NT2/D1 (cell line): ENCODE results near the gene CAPZB.

Source experiments
- YY1 ChIP-seq: IDR thresholded peaks from 2 replicates; pipeline ENCODE4 v1.6.1; 2011; ENCODE audit not compliant: insufficient read length, insufficient read depth
- ZNF274 ChIP-seq: IDR thresholded peaks from 2 replicates; pipeline ENCODE4 v1.6.1; 2011; ENCODE audit warnings: mild to moderate bottlenecking, low read depth, low read length

- no peak for TF ChIP-seq ZNF274
- TF ChIP-seq YY1 = no peak
Measured at GRCh38 chr1:19430121-19431068, 54.9 kb downstream of the CAPZB start.
